Measurements from ENCODE around the gene PPP1R2C. TPM values are rescaled to one million over a fixed set of nuclear protein-coding genes. Genes with fewer than 3 reads are reported as not detected.

The PPP1R2C gene
- total and polyA plus RNA-seq, 4 donors: not detected

DNA sequence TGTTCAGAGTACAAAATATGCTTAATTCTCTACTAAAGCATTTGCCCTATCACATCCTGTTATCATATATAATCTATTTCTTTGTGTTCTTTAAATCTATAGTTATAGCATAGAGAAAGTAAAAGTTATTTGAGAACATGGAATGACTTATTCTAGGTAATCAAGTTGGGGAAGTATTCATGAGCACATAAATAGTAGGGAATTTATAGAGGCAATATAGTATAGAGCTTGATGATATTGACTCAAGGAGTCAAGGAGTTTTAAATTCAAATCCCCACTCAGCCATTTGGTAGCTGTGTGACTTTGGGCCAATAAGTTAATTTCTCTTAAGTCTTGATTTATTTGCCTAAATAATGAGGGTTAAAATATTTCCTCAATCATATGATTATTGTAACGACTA, 37.5 kb downstream of the PPP1R2C start:
- H3K9me3 ChIP-seq (ENCODE audit: control insufficient read depth in 4 of 4, low read length in 3 of 4): no peaks in the 10 kb centered on the region
- H3K4me1 ChIP-seq (ENCODE audit: control insufficient read depth in 4 of 4, insufficient read depth in 4 of 4, low read length in 3 of 4): no peaks in the 10 kb centered on the region
- no peak for DNase-seq (ENCODE audit: low spot score)
- H3K27ac ChIP-seq (ENCODE audit: low read depth in 1 of 2, low read length in 2 of 2): no peak overlapping the region
- 90% methylated on average over 1 of the region's 1 CpG for WGBS
- H3K36me3 ChIP-seq (ENCODE audit: control insufficient read depth in 4 of 4, insufficient read depth in 3 of 4, low read depth in 1 of 4, low read length in 3 of 4): no peaks in the 10 kb centered on the region
- H3K27me3 ChIP-seq (ENCODE audit: control insufficient read depth in 4 of 4, insufficient read depth in 4 of 4, low read length in 3 of 4): no peaks in the 10 kb centered on the region
- H3K9ac ChIP-seq (ENCODE audit: low read depth in 1 of 2, low read length in 2 of 2): no peak overlapping the region
- H3K4me3 ChIP-seq (ENCODE audit: low read depth in 1 of 3, low read length in 3 of 3): no peak overlapping the region
- no peak for TF ChIP-seq YY1 (IDR thresholded peaks at IDR 0.05)
- TF ChIP-seq REST (IDR thresholded peaks at IDR 0.05): no peak
- TF ChIP-seq SP1 (IDR thresholded peaks at IDR 0.05): no peak
- no peak for TF ChIP-seq JUND (IDR thresholded peaks at IDR 0.05)
- TF ChIP-seq, protein P1, sequence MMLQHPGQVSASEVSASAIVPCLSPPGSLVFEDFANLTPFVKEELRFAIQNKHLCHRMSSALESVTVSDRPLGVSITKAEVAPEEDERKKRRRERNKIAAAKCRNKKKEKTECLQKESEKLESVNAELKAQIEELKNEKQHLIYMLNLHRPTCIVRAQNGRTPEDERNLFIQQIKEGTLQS (IDR thresholded peaks at IDR 0.05): no peak
- TF ChIP-seq RXRA (IDR thresholded peaks at IDR 0.05): no peak
- no peak for TF ChIP-seq GABPA (IDR thresholded peaks at IDR 0.05 in 1 of 2, conservative IDR thresholded peaks at IDR 0.05 in 1 of 2)
- no peak for TF ChIP-seq HNF4G (IDR thresholded peaks at IDR 0.05)
- TF ChIP-seq CTCF (IDR thresholded peaks at IDR 0.05; ENCODE audit: low read depth, low read length, missing input control): no peak
- TF ChIP-seq, protein P2, sequence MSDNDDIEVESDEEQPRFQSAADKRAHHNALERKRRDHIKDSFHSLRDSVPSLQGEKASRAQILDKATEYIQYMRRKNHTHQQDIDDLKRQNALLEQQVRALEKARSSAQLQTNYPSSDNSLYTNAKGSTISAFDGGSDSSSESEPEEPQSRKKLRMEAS (IDR thresholded peaks at IDR 0.05): no peak
- no peak for TF ChIP-seq FOXA2 (IDR thresholded peaks at IDR 0.05)
- no peak for TF ChIP-seq NR2F2 (IDR thresholded peaks at IDR 0.05)
- TF ChIP-seq ZBTB33 (IDR thresholded peaks at IDR 0.05): no peak
- TF ChIP-seq EGR1 (IDR thresholded peaks at IDR 0.05; ENCODE audit: low read depth in 2 of 2): no peak
- no peak for TF ChIP-seq FOXA1 (IDR thresholded peaks at IDR 0.05)

DNA sequence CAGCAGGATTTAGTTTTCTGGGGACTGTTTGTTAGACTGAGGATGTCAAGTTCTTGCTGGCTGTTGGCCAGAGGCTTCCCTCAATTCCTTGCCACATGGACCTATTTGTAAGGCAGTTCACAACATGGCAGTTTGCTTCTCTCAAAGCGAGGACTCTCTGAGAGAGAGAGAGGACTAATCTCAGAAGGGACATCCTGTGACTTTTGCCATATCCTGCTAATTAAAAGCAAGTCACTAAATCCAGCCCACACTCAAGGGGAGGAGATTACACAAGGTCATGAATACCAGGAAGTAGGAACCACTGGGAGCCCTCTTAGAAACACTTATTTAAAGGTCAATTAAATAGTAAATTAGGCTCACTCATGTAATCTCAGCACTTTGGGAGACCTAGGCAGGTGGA, 38.2 kb downstream of the PPP1R2C start:
- 74% methylated on average over 1 of the region's 1 CpG for WGBS
- Histone ChIP-seq H3K36me3 (ENCODE audit: control insufficient read depth in 4 of 4, insufficient read depth in 3 of 4, low read depth in 1 of 4, low read length in 3 of 4) (no peaks in the 10 kb centered on the region), H3K4me3 (ENCODE audit: low read depth in 1 of 3, low read length in 3 of 3) (no peak overlapping the region), H3K9ac (ENCODE audit: low read depth in 1 of 2, low read length in 2 of 2) (no peak overlapping the region), H3K27ac (ENCODE audit: low read depth in 1 of 2, low read length in 2 of 2) (no peak overlapping the region), H3K4me1 (ENCODE audit: control insufficient read depth in 4 of 4, insufficient read depth in 4 of 4, low read length in 3 of 4) (no peaks in the 10 kb centered on the region), H3K27me3 (ENCODE audit: control insufficient read depth in 4 of 4, insufficient read depth in 4 of 4, low read length in 3 of 4) (no peaks in the 10 kb centered on the region), H3K9me3 (ENCODE audit: control insufficient read depth in 4 of 4, low read length in 3 of 4) (no peaks in the 10 kb centered on the region)
- DNase-seq (ENCODE audit: low spot score): no peak
- TF ChIP-seq RXRA (IDR thresholded peaks at IDR 0.05): no peak
- TF ChIP-seq NR2F2 (IDR thresholded peaks at IDR 0.05): no peak
- no peak for TF ChIP-seq SP1 (IDR thresholded peaks at IDR 0.05)
- no peak for TF ChIP-seq EGR1 (IDR thresholded peaks at IDR 0.05; ENCODE audit: low read depth in 2 of 2)
- no peak for TF ChIP-seq TAF1 (conservative IDR thresholded peaks at IDR 0.05)
